HG03571 (cell line): ENCODE measurements around the gene PLEKHA7.

Experiments used
- ATAC-seq: cut with Tn5 transposase; IDR thresholded peaks from one replicate; pipeline ENCODE4 v1.9.1; 2021; ENCODE audit not compliant: unreplicated experiment

Gene PLEKHA7

GRCh38 chr11:16749092-16749491 lies 265.1 kb downstream of the PLEKHA7 start:
- ATAC-seq: no peak

DNA sequence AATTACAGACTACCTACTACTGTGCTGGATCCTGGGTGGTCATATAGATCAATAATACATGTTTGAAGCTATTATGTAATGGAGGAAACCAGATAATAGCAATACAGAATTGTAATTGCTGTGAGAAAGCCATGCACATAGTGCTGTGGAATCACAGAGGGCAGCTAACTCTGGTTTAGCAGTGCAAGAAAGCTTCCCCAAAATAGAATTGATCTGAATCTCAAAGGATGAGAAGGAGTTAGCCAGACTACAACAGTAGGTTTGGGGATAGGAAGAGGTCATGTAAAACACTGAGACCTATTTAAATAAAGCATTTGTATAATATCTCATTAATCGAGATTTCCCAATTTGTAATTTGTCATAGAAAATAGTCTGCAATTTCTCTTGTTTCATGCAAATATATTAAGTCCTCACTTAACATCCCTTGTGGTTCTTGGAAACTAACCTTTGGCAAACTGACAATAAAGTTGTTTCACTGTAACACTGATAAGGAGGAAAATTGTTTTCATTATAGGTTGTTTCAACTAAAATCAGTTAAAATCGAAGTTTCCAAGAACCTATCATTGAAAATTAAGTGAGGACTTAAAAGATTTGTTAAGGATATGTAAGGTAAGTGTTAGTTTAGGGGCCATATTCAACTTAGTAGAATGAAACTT lies 268.1 kb downstream of the PLEKHA7 start:
- no peak for ATAC-seq

DNA sequence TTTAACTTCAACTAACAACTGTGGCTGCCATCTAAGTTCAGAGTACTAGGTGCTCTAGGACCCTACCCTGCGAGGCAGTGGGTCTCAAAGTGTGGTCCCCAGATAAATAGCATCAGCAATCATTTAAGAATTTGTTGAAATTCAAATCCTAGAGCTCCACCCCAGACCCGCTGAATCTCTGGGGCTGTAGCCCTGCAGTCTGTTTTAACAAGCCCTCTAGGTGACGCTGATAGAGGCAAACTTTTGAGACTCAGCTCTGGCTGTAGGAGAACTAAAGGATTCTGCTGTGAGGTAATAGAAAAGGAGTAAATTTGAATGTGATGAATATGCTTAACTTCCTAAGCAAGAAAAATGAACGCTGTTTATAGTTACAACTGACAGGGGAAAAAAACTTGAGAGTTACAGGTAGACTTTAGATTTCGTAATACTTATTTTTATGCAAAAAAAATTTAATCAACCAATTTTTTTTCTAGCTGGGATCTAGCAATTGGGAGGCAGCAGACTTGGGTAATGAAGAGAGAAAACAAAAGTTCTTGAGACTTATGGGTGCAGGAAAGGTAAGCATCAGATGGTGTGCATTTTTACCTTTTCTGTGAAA lies 270.0 kb downstream of the PLEKHA7 start:
- ATAC-seq: no peak

- ATAC-seq: no peak
Observed at GRCh38 chr11:16743478-16743877, 270.7 kb downstream of the PLEKHA7 start.

GRCh38 chr11:16741473-16741872 lies 272.7 kb downstream of the PLEKHA7 start:
- ATAC-seq: no peak

DNA sequence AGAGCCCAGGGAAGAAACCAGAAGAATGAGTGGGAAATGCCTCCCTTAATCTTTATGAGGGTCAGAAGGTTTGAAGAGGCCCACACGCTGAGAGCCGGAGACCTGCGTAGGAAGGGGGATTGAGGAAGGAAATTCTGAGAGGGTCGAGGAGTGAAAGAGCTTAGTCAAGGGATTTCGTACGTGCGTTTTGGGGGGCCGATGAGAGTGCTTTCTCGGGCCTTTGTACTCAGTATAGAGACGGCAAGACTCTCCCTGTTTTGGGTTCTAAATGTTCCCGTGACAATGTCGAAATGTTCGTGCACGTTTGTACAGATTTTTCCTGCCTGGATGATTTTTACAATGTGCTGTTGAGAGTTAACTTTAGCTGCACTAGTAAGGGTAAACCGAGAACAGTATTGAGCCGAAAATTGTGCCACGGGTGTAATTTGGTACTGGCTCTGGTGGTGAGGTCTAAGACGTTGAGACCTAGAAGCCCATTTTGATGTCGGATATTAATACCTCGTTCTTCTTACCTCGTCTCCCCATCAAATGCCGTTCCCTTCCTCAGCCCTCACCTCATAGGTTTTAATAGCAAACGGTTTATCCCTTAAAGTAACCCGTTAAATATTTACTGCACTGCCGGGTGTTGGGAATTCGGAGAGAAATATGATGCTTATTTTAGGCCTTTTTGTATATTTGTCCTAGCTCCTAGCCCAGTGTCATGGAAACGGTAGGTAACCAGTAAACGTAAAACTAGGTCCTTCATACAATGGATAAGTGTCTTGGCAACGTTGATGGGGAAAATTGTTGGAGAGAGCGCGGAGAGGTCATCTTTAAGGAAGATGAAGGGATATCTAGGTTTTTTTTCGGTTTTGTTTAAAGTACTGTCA lies 275.0 kb downstream of the PLEKHA7 start:
- no peak for ATAC-seq

GRCh38 chr11:16738193-16738946 lies 275.8 kb downstream of the PLEKHA7 start, which contains the start of gene C11orf58:
TSS of gene C11orf58 (plus strand) at chr11:16738647. CDS start at chr11:16738779, 132 bp downstream.
- peak; percentile 98 for ATAC-seq

GRCh38 chr11:16737818-16738192 lies 276.4 kb downstream of the PLEKHA7 start:
- peak; percentile 8 for ATAC-seq
